GM10266 (cell line): ENCODE results near the gene KCNK18.
"Not testable (repeated sequence)": the region's sequence is repeated elsewhere in the genome, so short reads cannot be mapped to it uniquely, and the experiment has no call there.

Experiments
- DNase-seq: peaks from one replicate; pipeline ENCODE4 v3.0.0; 2012; ENCODE audit errors: extremely low spot score
- TF ChIP-seq, protein P1 (sequence below): IDR thresholded peaks from 2 replicates; pipeline ENCODE4 v1.5.1; 2012; ENCODE audit warnings: mild to moderate bottlenecking, low read depth; ENCODE audit not compliant: control insufficient read depth, insufficient read depth; ENCODE audit errors: missing control alignments

Gene KCNK18

DNA sequence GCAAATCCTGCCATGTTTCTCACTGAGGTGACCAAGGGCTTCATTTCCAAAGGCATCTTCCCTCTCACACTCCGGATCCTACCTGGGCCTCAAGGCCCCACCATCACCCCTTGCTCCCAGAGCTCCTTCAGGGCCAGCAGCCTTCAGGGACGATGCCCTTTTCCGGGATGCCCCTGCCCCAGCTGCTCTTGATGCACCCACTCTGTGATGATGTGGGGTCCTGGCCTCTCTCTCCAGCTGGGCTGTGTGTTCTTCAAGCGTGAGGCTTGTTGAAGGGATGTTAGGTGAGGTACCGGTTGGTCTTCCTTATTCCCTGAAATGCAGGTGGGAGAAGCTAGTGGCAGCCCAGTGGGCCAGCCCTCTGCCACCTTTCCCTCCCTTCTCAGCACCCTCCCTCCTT, 25.3 kb downstream of the KCNK18 start:
- DNase-seq, result no peak
- TF ChIP-seq, protein P1, sequence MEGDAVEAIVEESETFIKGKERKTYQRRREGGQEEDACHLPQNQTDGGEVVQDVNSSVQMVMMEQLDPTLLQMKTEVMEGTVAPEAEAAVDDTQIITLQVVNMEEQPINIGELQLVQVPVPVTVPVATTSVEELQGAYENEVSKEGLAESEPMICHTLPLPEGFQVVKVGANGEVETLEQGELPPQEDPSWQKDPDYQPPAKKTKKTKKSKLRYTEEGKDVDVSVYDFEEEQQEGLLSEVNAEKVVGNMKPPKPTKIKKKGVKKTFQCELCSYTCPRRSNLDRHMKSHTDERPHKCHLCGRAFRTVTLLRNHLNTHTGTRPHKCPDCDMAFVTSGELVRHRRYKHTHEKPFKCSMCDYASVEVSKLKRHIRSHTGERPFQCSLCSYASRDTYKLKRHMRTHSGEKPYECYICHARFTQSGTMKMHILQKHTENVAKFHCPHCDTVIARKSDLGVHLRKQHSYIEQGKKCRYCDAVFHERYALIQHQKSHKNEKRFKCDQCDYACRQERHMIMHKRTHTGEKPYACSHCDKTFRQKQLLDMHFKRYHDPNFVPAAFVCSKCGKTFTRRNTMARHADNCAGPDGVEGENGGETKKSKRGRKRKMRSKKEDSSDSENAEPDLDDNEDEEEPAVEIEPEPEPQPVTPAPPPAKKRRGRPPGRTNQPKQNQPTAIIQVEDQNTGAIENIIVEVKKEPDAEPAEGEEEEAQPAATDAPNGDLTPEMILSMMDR, result no peak

DNA sequence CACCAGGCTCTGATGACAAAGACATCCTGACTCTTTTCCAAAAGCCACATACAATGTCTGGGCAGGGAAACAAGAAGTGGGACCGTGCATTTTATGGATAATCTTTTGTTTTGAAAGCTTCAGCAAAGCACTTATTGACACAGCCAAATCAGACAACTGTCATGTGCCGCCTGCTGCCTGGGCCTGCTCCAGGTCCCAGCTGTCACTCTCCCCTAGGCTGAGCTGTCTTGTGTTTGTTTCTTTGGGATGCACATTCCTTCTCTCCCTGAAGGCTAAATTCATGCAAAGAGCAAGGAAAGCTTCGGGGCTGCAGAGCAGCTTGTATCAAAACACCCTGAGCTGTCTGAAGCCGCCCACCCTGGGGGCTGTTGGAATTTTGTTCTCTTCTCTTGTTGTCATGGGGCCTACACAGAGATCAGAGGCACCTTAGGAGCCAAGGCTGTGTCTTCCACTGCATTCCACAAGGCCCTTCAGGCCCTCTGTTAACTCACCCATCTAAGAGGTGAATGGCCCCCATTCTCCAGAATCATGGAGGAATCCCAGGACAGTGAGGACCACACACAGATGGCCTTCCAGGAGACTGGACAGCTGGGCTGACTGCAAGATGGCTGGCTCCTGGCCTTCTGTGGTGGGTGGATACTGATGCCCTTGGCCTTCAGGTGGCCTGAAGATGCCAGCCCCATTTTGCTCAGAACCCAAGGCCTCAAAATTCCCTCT, 25.8 kb downstream of the KCNK18 start:
- no peak for DNase-seq
- TF ChIP-seq, protein P1, result no peak

DNA sequence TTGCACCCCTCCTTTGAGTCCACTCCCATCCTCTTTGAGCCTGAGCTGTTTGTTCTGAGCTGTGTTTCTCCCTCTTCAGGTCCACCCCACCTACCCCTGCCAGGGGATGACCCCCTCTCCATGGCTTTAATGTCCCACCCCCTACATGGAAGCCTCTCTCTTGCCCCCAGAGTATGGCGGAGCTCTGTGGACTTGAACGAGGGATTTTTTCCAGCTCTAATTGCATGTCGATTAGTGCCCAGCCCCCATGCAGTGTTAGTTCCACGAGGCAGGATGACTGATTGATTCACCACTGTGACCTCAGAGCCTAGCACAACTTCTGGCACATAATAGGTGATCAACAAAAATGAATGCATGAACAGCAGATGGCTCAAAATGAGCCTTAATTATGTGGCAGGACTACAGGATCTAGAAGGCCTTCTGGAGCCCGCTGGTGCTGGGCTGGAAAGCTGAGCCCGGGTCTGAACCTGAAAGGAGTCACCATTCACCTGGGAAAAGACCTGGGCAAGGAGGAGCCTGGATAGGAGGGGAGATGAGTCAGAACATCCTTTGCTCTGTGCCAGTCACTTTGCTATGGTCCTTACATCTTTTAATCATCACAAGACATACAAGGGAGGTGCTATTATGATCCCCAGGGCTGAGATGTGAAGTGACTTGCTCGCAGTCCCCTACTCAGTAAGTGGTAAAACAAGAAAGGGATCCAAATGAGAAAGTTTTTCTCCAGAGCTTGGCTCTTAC, 26.6 kb downstream of the KCNK18 start:
- TF ChIP-seq, protein P1, result no peak
- no peak for DNase-seq

DNA sequence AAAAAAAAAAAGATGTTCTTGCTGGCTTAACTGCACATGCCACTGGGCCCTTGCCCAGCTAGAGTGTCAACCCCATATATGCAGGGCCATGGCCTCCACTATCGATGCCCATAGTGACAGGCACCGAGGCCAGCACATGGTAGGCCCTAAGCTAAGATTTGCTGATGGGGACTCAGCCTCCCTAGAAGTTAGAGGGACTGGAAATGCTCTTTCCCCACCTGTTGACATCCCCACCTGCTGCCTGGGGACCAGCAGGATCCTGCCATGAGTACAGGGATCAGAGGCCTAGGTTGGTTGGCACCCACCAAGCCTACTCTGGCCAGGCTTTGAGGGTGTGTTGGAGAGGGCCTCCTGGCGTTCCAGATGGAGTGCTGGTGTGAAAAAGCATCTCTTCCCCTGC, 27.6 kb downstream of the KCNK18 start:
- TF ChIP-seq, protein P1, result no peak
- DNase-seq, result no peak

DNA sequence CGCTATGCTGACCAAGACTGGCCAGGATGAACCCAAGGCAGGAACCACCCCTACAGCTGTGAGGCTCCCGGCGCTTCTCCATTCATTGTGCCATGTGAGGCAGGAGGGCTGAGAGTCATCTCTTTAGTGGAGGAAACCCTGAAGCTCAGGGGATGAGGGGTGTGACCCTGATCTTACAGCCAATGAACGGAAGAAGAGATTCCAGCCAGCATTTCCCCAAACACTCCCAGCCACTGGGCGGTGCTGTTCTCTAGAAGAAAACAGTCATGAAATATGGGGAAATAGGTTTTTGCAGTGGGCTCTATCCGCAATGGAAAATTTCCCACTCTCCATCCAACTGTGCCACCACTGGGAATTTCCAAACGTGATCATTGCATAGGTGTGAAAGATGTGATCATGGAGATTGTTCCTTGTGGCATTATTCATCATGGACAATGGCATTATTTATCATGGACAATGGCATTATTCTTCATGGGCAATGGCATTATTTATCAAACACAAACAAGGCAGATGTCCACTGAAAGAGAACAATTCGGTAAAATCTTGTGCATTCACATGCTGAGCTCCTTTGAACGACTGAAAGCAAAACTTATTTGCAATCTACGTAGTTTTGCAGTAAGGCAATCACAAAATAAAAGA, 29.6 kb downstream of the KCNK18 start:
- TF ChIP-seq, protein P1, result peak; percentile 59
- peak; percentile 51 for DNase-seq

DNA sequence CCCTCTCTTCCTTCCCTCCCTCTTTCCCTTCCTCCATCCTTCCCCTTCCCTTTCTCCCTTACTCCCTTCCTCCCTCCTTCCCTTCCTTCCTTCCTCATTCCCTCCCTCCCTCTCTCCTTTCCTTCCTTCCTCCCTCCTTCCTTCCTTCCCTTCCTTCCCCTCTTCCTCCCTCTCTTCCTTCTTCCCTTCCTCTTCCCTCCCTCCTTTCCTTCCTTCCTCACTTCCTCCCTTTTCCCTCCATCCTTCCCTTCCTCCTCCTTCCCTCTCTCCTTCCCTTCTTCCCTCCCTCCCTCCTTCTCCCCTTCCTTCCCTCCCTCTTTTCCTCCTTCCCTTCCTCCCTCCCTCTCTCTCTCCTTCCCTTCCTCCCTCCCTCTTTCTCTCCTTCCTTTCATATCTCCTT, 30.9 kb downstream of the KCNK18 start:
- no peak for DNase-seq
- TF ChIP-seq, protein P1, result no peak

DNA sequence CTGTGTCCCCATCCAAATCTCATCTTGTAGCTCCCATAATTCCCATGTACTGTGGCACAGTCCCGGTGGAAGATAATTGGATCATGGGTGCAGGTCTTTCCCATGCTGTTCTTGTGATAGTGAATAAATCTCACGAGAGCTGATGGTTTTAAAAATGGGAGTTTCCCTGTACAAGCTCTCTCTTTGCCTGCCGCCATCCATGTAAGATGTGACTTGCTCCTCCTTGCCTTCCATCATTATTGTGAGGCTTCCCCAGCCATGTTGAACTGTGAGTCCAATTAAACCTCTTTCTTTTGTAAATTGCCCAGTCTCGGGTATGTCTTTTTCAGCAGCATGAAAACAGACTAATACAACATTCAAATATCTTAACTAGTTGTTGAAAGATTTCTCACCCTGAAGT, 32.8 kb downstream of the KCNK18 start:
- DNase-seq, result not testable (repeated sequence)
